MCF 10A (cell line): Measurements from ENCODE around the gene ANAPC2. TPM values are rescaled to one million over a fixed set of nuclear protein-coding genes. Genes with fewer than 3 reads are reported as not detected.

Experiments
- BruUV-seq: library from RNA; stranded (reverse); fragments of 400-500 nt; replicated peaks from 2 replicates; lab custom pipeline; 2021; lab: Mats Ljungman, UMichigan
- CTCF ChIA-PET: fragments of 300-600 bp; sonication (Branson Sonifier 250); formaldehyde crosslinking; extraction: SDS; loops from one replicate; lab custom pipeline; 2021; ENCODE audit warnings: antibody characterized with exemption, inconsistent platforms; lab: Yijun Ruan, JAX
- POLR2A ChIA-PET: fragments of 300-600, 350-650 bp; sonication (Branson Sonifier 250); formaldehyde crosslinking; extraction: SDS; loops from one replicate; lab custom pipeline; 2020; ENCODE audit warnings: antibody characterized with exemption, inconsistent platforms; lab: Yijun Ruan, JAX
- DNase-seq: peaks from one replicate; pipeline ENCODE4 v3.0.0-alpha.2; 2018; ENCODE audit not compliant: unreplicated experiment
- H3K27ac Mint-ChIP-seq: one replicate; pipeline ENCODE4 v1.8.0; 2022; ENCODE audit warnings: mild to moderate bottlenecking, low read depth, mixed read lengths; ENCODE audit not compliant: unreplicated experiment
- H3K27me3 Mint-ChIP-seq: one replicate; pipeline ENCODE4 v1.8.0; 2022; ENCODE audit warnings: mixed read lengths; ENCODE audit not compliant: insufficient read depth, unreplicated experiment
- H3K36me3 Mint-ChIP-seq: one replicate; pipeline ENCODE4 v1.8.0; 2022; ENCODE audit warnings: mild to moderate bottlenecking, moderate library complexity, mixed read lengths; ENCODE audit not compliant: insufficient read depth, unreplicated experiment
- H3K4me1 Mint-ChIP-seq: one replicate; pipeline ENCODE4 v1.8.0; 2022; ENCODE audit warnings: mixed read lengths; ENCODE audit not compliant: insufficient read depth, unreplicated experiment
- H3K4me3 Mint-ChIP-seq: one replicate; pipeline ENCODE4 v1.8.0; 2022; ENCODE audit warnings: mild to moderate bottlenecking, moderate library complexity, mixed read lengths; ENCODE audit not compliant: unreplicated experiment
- H3K9me3 Mint-ChIP-seq: one replicate; pipeline ENCODE4 v1.8.0; 2022; ENCODE audit warnings: mixed read lengths; ENCODE audit not compliant: unreplicated experiment
- CTCF ChIP-seq: fragments of 200-600 bp; IDR thresholded peaks from one replicate; pipeline ENCODE4 v1.8.0; 2022; ENCODE audit warnings: antibody characterized with exemption, mild to moderate bottlenecking; ENCODE audit not compliant: unreplicated experiment
- intact Hi-C: fragments of 100-400 bp; cut with micrococcal nuclease; formaldehyde crosslinking; loops from 2 replicates; pipeline ENCODE4 v1.14.1; 2022
- total RNA-seq: library from RNA; stranded (reverse); gene quantifications from 2 replicates; pipeline ENCODE4 v1.2.3, GENCODE V29; 2022

Gene ANAPC2
- total RNA-seq, 1 experiment from 2014 or later, result 42.1 TPM

DNA sequence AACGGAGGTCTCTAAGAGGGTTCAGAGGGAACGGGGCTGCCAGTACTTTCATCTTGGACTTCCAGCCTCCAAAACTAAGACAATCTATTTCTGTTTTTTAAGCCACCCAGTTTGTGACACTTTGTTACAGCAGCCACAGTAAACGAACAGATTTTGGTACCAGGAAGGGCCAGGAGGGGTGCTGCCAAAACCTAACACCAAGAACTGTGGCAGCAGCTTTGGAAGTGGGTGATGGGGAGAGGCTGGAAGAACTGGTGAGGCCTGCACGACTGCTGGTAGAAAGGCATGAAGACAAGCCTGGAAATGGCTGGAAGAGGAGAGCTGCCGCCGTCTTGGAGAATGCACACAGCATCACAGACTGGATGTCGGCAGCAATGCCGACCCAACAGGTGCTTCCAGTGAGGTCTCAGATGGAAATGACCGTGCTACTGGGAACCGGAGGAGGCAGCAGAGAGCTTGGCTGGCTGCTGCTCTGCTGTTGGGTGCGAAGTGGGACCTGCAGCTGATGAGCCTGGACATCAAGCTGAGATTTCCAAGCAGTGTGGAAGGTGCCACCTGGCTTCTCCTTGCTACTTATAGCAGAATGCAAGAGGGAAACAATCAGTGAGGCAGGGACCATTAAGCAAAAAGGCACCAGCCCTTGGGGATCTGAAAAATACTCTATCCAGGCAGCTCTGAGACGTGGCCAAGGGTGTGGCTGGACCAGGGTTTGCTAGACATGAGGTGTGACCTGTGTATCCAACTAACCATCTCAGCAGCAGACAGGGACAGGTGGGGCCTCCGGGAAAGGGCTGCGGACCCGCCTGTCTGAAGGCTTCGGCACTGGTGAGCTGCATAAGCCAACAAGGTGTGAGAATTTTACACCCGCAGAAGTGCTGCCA is 11.8 kb downstream of the ANAPC2 start:
- intact Hi-C loops, result loop anchor here (10.0 kb wide), 1 partner anchor 48 kb away; the partner anchor contains the start of genes CYSRT1, RNF208 and RNF224
- POLR2A ChIA-PET, result interaction anchor here (0.6 to 1.4 kb wide), 6 partner anchors 11 to 60 kb away, joined by 3 read pairs; partner anchors contain the start of gene TPRN
- no peaks in the 10 kb centered on the region for H3K9me3 Mint-ChIP-seq

DNA sequence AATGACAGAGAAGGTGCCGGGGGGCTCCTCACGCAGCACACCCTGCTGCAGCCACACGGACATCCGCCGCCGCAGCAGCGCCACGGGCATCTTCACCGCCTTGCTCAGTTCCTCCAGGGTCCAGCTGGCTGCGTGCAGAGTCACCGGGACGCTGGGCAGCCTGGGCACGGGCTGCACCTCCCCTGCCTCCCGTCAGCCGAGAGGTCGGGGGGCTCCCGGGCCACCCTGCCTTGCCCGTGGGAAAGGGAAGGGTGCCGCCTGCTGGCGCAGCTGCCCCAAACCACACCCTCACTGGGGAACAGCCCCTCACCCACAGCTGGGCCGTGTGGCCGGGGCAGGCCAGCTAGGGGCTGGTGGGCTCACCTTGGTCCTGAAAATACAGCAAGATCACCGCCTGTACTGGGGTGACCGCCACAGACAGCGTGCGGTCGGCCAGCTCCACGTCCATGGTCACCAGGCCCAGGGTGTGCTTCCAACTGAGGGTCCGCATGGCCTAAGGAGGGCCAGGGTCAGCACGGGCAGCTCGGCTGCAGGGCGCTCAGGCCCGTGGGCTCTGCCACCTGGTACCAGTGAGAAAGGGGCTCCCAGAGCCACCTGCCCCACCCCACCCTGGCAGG is 12.9 kb downstream of the ANAPC2 start:
- no TSS peak for BruUV-seq
- Mint-ChIP-seq H3K27me3 (no peaks in the 10 kb centered on the region), H3K36me3 (peaks cover 6% of the 10 kb centered on the region), H3K4me1 (no peaks in the 10 kb centered on the region), H3K9me3 (no peaks in the 10 kb centered on the region), H3K4me3 (no peak overlapping the region), H3K27ac (no peak overlapping the region)
- intact Hi-C loops, result loop anchor here (10.0 kb wide), 1 partner anchor 49 kb away; the partner anchor contains the start of genes CYSRT1, RNF208 and RNF224
- CTCF ChIA-PET, result interaction anchor here (0.7 kb wide), 1 partner anchor 70 kb away, joined by 3 read pairs; no protein-coding TSS in a partner anchor
- no peak for TF ChIP-seq CTCF
- DNase-seq, result no peak
- POLR2A ChIA-PET, result interaction anchor here (1.0 kb wide), 1 partner anchor 46 kb away, joined by 3 read pairs; no protein-coding TSS in a partner anchor

More for the DNA sequence above, 11.8 kb downstream of the ANAPC2 start:
- peak overlapping the region; percentile 24 for H3K27ac Mint-ChIP-seq
- H3K4me1 Mint-ChIP-seq, result no peaks in the 10 kb centered on the region
- DNase-seq, result peak; percentile 52
- H3K27me3 Mint-ChIP-seq, result no peaks in the 10 kb centered on the region
- BruUV-seq, result no TSS peak
- CTCF ChIA-PET, result interaction anchor here (0.7 kb wide), 2 partner anchors 70 to 429 kb away, joined by 3 read pairs; no protein-coding TSS in a partner anchor
- H3K4me3 Mint-ChIP-seq, result no peak overlapping the region
- TF ChIP-seq CTCF, result peak; percentile 71
- H3K36me3 Mint-ChIP-seq, result peaks cover 6% of the 10 kb centered on the region

DNA sequence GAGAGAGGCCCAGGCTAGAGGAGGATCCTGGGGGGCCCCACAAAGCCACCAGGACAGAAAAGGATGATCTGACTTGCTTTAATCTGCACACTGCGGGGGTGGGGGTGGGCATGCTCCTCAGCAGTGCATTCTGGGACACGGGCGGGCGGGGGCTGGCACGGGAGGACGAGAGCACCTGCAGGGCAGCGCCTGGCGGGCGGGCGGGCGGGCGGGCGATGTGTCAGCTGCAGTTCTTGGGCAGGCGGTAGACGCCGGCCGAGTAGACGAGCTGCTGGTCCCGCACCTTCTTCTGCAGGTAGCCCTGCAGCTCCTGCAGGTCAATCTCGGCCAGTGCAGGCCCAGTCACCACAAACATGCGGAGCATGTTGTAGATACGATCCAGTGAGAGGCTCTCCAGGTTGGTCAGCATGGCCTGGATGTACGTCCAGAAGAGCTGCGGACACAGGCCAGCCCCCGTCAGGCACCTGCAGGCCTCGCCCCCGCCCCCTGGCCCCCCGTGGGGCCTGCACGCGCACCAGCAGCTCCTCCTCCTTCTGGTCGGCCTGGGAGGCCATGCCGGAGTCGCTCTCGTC is 13.6 kb downstream of the ANAPC2 start:
- Mint-ChIP-seq H3K9me3 (no peaks in the 10 kb centered on the region), H3K4me3 (no peak overlapping the region), H3K27me3 (no peaks in the 10 kb centered on the region), H3K27ac (no peak overlapping the region), H3K36me3 (peaks cover 6% of the 10 kb centered on the region), H3K4me1 (no peaks in the 10 kb centered on the region)
- POLR2A ChIA-PET, result interaction anchor here (0.6 to 1.0 kb wide), 2 partner anchors 45 to 91 kb away, joined by 3 to 4 read pairs; no protein-coding TSS in a partner anchor
- intact Hi-C loops, result loop anchor here (10.0 kb wide), 1 partner anchor 50 kb away; the partner anchor contains the start of genes CYSRT1, RNF208 and RNF224
- BruUV-seq, result no TSS peak
- CTCF ChIA-PET, result interaction anchor here (0.7 kb wide), 2 partner anchors 35 to 71 kb away, joined by 3 read pairs; no protein-coding TSS in a partner anchor
- no peak for TF ChIP-seq CTCF
- DNase-seq, result no peak
